Hepatocyte (in vitro differentiated cells): ENCODE data around the gene DHRS7B.

ENCODE experiments used
- CTCF ChIP-seq: fragments of 200-600 bp; sonication (generic); IDR thresholded peaks from 2 replicates; pipeline ENCODE4 v1.5.1; 2016; ENCODE audit warnings: antibody characterized with exemption, mild to moderate bottlenecking; ENCODE audit not compliant: poor library complexity
- EZH2 ChIP-seq: fragments of 200-600 bp; sonication (generic); IDR thresholded peaks from 2 replicates; pipeline ENCODE4 v1.6.1; 2016; ENCODE audit warnings: antibody characterized with exemption, mild to moderate bottlenecking, borderline replicate concordance
- EZH2phosphoT487 ChIP-seq: fragments of 200-600 bp; sonication (generic); IDR thresholded peaks from one replicate; pipeline ENCODE4 v1.6.1; 2018; ENCODE audit warnings: antibody characterized with exemption, mild to moderate bottlenecking, low read depth, moderate library complexity; ENCODE audit not compliant: unreplicated experiment, severe bottlenecking

- no peak for TF ChIP-seq EZH2phosphoT487
- no peak for TF ChIP-seq CTCF
- TF ChIP-seq EZH2, result no peak
Measured at GRCh38 chr17:21170809-21171208, 44.0 kb downstream of the DHRS7B start.
